NCI-H524 (cell line): ENCODE measurements around the gene ZBTB5.
A peak's percentile ranks its signal among the peaks of the same experiment; 100 is the strongest.
"Not testable (repeated sequence)": the region's sequence is repeated elsewhere in the genome, so short reads cannot be mapped to it uniquely, and the experiment has no call there.

Experiments
- DNase-seq, 2 experiments: peaks; one replicate each; lab custom pipeline; 2025; lab: John Stamatoyannopoulos, UW

ZBTB5 gene, protein sequence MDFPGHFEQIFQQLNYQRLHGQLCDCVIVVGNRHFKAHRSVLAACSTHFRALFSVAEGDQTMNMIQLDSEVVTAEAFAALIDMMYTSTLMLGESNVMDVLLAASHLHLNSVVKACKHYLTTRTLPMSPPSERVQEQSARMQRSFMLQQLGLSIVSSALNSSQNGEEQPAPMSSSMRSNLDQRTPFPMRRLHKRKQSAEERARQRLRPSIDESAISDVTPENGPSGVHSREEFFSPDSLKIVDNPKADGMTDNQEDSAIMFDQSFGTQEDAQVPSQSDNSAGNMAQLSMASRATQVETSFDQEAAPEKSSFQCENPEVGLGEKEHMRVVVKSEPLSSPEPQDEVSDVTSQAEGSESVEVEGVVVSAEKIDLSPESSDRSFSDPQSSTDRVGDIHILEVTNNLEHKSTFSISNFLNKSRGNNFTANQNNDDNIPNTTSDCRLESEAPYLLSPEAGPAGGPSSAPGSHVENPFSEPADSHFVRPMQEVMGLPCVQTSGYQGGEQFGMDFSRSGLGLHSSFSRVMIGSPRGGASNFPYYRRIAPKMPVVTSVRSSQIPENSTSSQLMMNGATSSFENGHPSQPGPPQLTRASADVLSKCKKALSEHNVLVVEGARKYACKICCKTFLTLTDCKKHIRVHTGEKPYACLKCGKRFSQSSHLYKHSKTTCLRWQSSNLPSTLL

GRCh38 chr9:37465249-37466036, at the start of gene ZBTB5:
Gene ZBTB5 (minus strand): TSS chr9:37465450. CDS start chr9:37442551, 22,899 bp downstream.
- DNase-seq: peak; percentile 96 to 99

GRCh38 chr9:37514999-37515398, 49.7 kb upstream of the ZBTB5 start:
- no peak for DNase-seq

DNA sequence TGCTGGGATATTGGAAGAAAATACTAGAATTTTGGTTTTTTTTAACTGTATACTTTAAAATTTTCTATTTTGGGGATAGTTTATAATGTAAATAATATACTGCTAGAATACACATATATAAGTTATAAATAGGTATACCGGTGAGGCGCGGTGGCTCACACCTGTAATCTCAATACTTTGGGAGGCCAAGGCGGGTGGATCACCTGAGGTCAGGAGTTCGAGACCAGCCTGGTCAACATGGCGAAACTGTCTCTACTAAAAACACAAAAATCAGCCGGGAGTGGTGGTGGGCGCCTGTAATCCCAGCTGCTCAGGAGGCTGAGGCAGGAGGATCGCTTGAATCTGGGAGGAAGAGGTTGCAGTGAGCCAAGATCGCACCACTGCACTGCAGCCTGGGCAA, 49.2 kb upstream of the ZBTB5 start:
- not testable (repeated sequence) for DNase-seq

DNA sequence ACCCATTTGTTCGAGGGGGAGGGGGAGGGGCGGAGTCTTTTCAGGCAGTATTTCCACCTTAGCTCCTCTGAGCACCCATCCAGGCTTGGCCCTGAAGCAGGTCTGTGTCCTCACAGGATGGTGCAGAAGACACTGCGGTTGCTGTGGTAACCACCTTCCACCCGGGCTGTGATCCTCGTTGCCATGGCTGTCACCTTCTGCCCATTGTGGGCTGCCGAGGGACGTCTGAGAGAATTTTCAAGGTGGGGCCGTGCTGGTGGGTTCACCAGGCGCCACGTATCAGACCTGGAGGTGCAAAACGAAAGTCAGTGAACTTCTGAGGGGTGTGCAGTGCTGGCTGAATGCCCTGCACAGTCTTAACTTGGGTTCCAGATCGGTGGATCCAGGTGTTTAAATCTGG, 47.2 kb upstream of the ZBTB5 start:
- DNase-seq: no peak

- DNase-seq: peak in 1 of 2 experiments; percentile 46
Measured at GRCh38 chr9:37511016-37512010, 46.1 kb upstream of the ZBTB5 start.

DNA sequence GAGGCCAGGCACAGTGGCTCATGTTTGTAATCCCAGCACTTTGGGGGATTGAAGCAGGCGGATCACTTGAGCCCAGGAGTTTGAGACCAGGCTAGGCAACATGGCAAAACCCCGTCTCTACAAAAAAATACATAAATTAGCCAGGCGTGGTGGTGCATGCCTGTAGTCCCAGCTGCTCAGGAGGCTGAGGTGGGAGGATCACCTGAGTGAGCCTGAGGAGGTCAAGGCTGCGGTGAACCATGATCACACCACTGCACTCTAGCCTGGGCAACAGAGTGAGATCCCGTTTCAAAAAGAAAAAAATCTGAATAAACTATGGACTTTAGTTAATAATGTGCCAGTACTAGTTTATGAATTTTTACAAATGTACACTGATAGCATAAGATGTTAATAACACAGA, 44.8 kb upstream of the ZBTB5 start:
- DNase-seq: not testable (repeated sequence)

DNA sequence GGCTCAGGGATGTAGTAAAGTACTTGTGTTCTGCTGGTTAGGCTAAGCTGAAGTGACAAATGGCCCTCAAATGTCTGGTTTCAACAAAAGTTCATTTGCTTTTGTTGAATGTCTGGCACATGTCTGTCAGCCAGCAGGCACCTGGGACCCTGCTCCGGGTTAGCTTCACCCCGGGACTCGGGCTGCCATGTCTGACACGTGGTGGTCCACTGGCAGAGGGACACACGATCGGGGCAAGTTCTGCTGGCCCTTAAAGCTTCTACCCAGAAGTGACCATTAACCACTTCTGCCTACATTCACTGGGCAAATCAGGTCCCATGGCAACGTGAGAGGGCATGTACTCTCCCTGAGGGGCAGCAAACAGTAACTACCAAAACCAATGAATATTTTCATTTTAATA, 44.3 kb upstream of the ZBTB5 start:
- no peak for DNase-seq

- DNase-seq: no peak
Measured at GRCh38 chr9:37508834-37509206, 43.6 kb upstream of the ZBTB5 start.

GRCh38 chr9:37508135-37508833, 43.0 kb upstream of the ZBTB5 start:
- no peak for DNase-seq

DNA sequence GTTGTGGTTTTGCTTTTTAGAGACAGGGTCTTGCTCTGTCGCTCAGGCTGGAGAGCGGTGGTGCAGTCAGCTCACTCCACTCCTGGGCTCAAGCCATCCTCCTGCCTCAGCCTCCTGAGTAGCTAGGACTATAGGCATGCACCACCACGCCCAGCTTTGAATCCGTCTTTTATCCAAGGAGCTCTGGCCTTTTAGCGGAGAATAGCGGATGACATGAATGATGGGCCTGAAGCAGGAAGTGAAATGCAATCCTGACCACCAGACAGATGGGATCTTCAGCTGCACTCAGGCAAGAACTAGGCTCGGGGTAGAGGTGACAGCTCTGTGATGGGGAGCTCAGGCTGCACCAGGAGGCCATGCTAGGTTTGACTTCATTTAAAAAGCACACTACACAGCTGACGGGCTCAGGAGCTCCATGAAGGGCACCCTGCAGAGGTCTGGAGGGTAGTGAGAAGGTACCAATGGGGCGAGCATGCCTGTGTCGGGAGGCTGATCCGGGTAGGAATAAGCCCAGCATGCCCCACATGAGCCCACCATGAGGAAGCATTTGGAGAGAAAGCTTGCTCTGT, 42.4 kb upstream of the ZBTB5 start:
- DNase-seq: no peak

- no peak for DNase-seq
Measured at GRCh38 chr9:37504605-37505004, 39.4 kb upstream of the ZBTB5 start.

DNA sequence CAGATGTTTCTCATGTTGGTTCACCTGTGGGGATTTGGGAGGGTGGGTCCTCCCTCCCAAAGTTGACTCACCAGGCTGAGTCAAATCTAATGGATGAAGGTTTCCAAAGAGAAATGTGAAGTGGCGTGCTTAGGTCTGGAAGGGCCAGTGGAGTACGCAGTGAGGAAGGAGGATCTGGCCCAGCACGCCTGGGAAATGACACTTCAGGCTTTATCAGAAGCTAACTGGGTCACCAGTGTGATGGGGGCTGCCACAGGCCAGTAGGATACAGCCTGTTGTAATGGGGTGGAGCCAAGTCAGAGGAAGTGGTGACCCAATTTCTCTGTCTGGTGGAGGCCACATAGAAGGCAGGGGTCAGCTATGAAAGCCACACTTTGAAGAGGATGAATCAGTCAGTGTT, 38.5 kb upstream of the ZBTB5 start:
- DNase-seq: no peak

- no peak for DNase-seq
Measured at GRCh38 chr9:37501957-37502596, 36.8 kb upstream of the ZBTB5 start.

GRCh38 chr9:37499297-37499696, 34.0 kb upstream of the ZBTB5 start:
- no peak for DNase-seq

DNA sequence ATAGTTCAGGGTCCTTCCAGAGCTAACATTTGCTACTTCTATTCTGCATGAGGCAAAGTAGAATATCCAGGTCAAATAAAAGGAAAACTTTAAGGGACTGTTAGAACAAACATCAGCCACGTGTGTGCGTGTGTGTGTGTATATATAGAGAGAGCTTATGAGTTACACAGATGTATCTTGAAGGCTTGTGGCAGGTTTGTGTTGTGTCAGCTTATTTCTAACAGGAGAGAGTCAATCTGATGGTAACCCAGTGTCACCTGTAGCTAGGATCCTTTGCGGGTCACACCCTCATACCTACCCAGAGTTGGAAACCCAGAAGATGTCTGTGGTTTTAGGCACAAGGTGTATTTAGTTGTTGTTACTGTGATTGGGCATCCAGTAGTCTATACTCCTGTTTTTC, 33.2 kb upstream of the ZBTB5 start:
- no peak for DNase-seq

- DNase-seq: no peak
Measured at GRCh38 chr9:37497320-37497719, 32.1 kb upstream of the ZBTB5 start.

- DNase-seq: no peak
Measured at GRCh38 chr9:37496020-37496419, 30.8 kb upstream of the ZBTB5 start.

DNA sequence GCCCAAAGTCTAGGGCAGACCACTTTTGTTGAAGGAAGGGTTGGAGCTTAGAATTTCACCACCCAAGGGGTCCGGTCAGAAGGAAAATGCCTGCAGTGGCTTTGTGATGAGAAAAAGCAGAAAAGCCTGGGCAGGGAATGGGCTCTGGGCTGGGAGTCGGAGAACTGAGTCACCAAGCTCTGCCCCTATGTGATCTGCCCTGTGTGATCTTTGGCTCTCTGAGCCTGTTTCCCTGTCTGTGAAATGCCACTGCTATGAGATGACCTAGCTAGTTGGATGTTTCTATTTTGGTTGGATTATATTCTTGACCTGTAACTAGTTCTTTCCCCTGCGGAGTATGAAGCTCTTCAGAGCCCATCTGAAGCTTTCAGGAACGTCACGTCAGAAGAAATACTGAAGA, 30.3 kb upstream of the ZBTB5 start:
- no peak for DNase-seq

DNA sequence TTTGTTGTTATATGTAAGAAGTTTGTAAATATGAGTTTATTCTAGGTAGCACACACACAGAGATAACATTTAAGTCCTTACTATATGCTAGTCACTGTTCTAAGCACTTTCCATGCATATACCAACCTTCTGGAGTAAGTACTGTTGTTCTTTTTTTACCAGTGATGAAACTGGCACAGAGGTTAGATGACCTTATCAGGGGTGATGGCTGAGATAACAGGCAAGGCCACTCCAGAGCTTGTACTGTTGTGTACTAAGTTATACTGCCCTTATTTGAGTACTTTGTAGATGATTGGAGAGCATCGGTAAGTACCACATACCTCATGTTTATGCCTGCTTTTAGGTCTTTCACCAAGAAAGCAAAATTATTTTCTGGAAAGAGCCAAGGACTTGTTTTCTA, 26.7 kb upstream of the ZBTB5 start:
- DNase-seq: no peak
